Body of pancreas (tissue), 4 donors: ENCODE data around the gene POLR3G. TPM values are rescaled to one million over a fixed set of nuclear protein-coding genes. Genes with fewer than 3 reads are reported as not detected.

ENCODE experiments used
- ATAC-seq: fragments of 150-250 bp; one replicate; pipeline ENCODE4 v1.9.1; 2016
- DNase-seq, 4 donors: peaks; one replicate each; pipeline ENCODE4 v3.0.0-alpha.2; 2019
- H3K27ac ChIP-seq, 4 donors: fragments of 200-600 bp; sonication (generic); 1 replicate in 3 of 4; 2 replicates in 1 of 4; pipeline versions ENCODE4 v1.5.1 to v1.6.1; 2016 to 2019; ENCODE audit warnings: mild to moderate bottlenecking in 1 of 4, mixed read lengths in 1 of 4, moderate library complexity in 1 of 4
- H3K27me3 ChIP-seq, 2 donors: fragments of 200-600 bp; sonication (generic); one replicate each; pipeline ENCODE4 v1.6.0; 2016; ENCODE audit warnings: mild to moderate bottlenecking in 1 of 2
- H3K36me3 ChIP-seq, 2 donors: fragments of 200-600 bp; sonication (generic); replicated peaks in 1 of 2; 2 replicates each; pipeline ENCODE4 v1.5.1; 2016; ENCODE audit warnings: low read depth in 2 of 2; ENCODE audit not compliant: insufficient read depth in 1 of 2
- H3K4me1 ChIP-seq: fragments of 200-600 bp; sonication (generic); one replicate; pipeline ENCODE4 v1.6.0; 2016
- H3K4me3 ChIP-seq, 2 donors: fragments of 200-600 bp; sonication (generic); 1 replicate in 1 of 2; 2 replicates in 1 of 2; pipeline ENCODE4 v1.5.1; 2016 to 2019
- H3K9me3 ChIP-seq, 3 donors: fragments of 200-600 bp; sonication (generic); 1 replicate in 2 of 3; 2 replicates in 1 of 3; pipeline ENCODE4 v1.5.1; 2016
- POLR2A ChIP-seq, 3 donors: fragments of 450-650 bp; IDR thresholded peaks; one replicate each; pipeline ENCODE4 v1.6.1; 2016; ENCODE audit warnings: antibody characterized with exemption in 3 of 3, mild to moderate bottlenecking in 2 of 3
- WGBS, 2 donors: methylation state at CpG; one replicate each; pipeline ENCODE4 v1.1.5; 2017; 5-methylcytosine and 5-hydroxymethylcytosine counted together
- intact Hi-C: fragments of 100-400 bp; cut with DNase I; formaldehyde crosslinking; loops from one replicate; pipeline ENCODE4 v1.15.1; 2023
- total RNA-seq, 2 donors: library from RNA; depleted of rRNA; stranded (reverse); fragments of >200 nt; gene quantifications; one replicate each; pipeline ENCODE4 v1.1.0, GENCODE V29; 2016
- TF ChIP-seq, protein P1 (sequence below), 7 experiments: fragments of 450-650 bp in 4 of 7; fragments of 200-600 bp in 3 of 7; sonication (generic) in 3 of 7; IDR thresholded peaks; one replicate each; pipeline ENCODE4 v1.5.1; 2016 to 2019; ENCODE audit warnings: antibody characterized with exemption in 7 of 7

POLR3G gene
- total RNA-seq, 2 donors from 2014 or later, result 1.6 TPM; not detected in 1

DNA sequence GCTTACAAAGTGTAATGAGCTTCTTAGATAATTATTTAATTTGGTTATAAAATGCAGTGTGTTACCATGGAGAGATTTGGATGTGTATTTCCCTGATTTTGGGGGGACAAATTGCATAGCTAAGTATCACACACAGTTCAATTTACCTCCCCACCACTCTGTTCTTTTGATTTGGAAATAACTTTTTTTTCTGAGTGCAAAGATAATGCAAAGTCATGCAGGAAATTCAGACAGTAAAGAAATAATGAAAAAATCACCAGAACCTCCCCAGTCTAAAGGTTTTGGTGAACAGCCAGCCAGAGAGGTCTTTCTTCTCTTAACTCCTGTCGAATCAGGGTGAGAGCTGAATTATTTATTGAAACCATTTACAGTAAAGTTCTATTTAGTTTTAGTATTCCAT is 87.1 kb downstream of the POLR3G start:
- ATAC-seq (no peak), DNase-seq (no peak)
- peaks cover 16% of the 10 kb centered on the region for H3K4me1 ChIP-seq
- intact Hi-C loops, result no loop called here
- H3K9me3 ChIP-seq, result no peaks in the 10 kb centered on the region
- H3K36me3 ChIP-seq, result no peaks in the 10 kb centered on the region
- no peak overlapping the region for H3K4me3 ChIP-seq
- H3K27me3 ChIP-seq, result no peaks in the 10 kb centered on the region
- H3K27ac ChIP-seq, result no peak overlapping the region
- 24% methylated on average over 1 of the region's 1 CpG for WGBS, 2 donors
- TF ChIP-seq, protein P1, sequence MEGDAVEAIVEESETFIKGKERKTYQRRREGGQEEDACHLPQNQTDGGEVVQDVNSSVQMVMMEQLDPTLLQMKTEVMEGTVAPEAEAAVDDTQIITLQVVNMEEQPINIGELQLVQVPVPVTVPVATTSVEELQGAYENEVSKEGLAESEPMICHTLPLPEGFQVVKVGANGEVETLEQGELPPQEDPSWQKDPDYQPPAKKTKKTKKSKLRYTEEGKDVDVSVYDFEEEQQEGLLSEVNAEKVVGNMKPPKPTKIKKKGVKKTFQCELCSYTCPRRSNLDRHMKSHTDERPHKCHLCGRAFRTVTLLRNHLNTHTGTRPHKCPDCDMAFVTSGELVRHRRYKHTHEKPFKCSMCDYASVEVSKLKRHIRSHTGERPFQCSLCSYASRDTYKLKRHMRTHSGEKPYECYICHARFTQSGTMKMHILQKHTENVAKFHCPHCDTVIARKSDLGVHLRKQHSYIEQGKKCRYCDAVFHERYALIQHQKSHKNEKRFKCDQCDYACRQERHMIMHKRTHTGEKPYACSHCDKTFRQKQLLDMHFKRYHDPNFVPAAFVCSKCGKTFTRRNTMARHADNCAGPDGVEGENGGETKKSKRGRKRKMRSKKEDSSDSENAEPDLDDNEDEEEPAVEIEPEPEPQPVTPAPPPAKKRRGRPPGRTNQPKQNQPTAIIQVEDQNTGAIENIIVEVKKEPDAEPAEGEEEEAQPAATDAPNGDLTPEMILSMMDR (IDR thresholded peaks at IDR 0.05), result no peak
- TF ChIP-seq POLR2A (IDR thresholded peaks at IDR 0.05), result no peak

DNA sequence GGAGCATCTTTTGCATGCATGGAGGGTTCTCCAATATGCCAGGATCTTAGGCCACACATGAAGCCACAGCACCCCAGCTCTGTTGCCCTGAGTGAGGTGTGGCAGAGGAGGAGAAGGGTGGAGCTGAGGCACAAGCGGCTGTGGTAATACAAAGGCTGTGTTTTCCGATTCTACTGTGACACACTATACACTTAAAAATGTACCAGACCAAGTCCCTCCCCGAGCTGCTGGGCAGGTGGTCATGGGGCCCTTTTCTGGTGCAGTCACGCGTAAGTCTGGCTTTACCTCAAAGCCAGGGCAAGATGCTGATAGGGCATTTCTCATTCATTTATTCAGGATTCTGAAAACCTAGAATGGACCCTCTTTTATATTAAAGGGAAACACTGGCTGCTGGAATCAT is 87.7 kb downstream of the POLR3G start:
- WGBS, 2 donors, result 73 to 80% methylated on average over 5 of the region's 5 CpGs
- no peaks in the 10 kb centered on the region for H3K36me3 ChIP-seq
- intact Hi-C loops, result no loop called here
- no peaks in the 10 kb centered on the region for H3K9me3 ChIP-seq
- no peaks in the 10 kb centered on the region for H3K27me3 ChIP-seq
- no peak overlapping the region for H3K4me3 ChIP-seq
- H3K27ac ChIP-seq, result no peak overlapping the region
- TF ChIP-seq POLR2A (IDR thresholded peaks at IDR 0.05), result no peak
- ATAC-seq, result no peak
- no peak for DNase-seq
- peaks cover 16% of the 10 kb centered on the region for H3K4me1 ChIP-seq

DNA sequence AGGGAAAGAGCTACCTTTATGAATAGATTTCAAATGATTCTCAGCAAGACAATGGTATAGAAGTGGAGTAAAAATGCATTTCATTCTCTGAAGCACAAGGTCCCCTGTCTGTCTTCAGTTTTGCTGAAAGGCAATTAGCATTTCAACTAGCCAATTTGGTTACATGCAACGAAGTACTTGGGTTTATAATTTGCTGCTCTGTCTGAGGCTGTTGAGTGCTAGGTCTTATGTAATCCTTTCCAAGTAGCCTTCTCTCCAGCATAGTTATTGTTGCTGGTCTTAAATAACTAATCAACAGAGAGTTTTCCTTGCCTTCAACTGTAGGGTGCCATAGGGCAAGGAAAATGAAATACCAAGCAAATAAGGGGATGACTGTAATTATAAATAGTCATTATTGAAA is 88.4 kb downstream of the POLR3G start:
- intact Hi-C loops, result no loop called here
- Histone ChIP-seq H3K4me1 (peaks cover 9% of the 10 kb centered on the region), H3K27me3 (no peaks in the 10 kb centered on the region), H3K36me3 (no peaks in the 10 kb centered on the region), H3K27ac (no peak overlapping the region), H3K9me3 (no peaks in the 10 kb centered on the region), H3K4me3 (no peak overlapping the region)
- DNase-seq, result no peak
- no peak for ATAC-seq
- TF ChIP-seq POLR2A (IDR thresholded peaks at IDR 0.05), result no peak
- TF ChIP-seq, protein P1 (IDR thresholded peaks at IDR 0.05), result no peak
- 60 to 62% methylated on average over 1 of the region's 1 CpG for WGBS, 2 donors

Other genes with a start within 250 kb of the POLR3G start
- gene CETN3, start 65.1 kb upstream of the POLR3G start, total RNA-seq, result 10 to 100 TPM in 1 of 2 donors, 1 to 10 TPM in 1; 2.6 to 14.3 TPM
- 10 to 100 TPM in 1 of 2 donors, 1 to 10 TPM in 1; 6.0 to 13.8 TPM for gene MBLAC2, start 93 bp upstream of the POLR3G start, total RNA-seq
- gene LYSMD3, start 54.7 kb downstream of the POLR3G start, total RNA-seq, result 10 to 100 TPM in 1 of 2 donors, 1 to 10 TPM in 1; 8.2 to 13.0 TPM
- 10 to 100 TPM; 19.2 to 21.4 TPM for gene ADGRV1, start 83.9 kb downstream of the POLR3G start, total RNA-seq